Stomach (tissue), 9 donors: ENCODE data around the gene S100A5. TPM values are rescaled to one million over a fixed set of nuclear protein-coding genes. Genes with fewer than 3 reads are reported as not detected.

Source experiments
- DNase-seq, 2 donors: peaks; one replicate each; pipeline versions ENCODE4 v3.0.0 to v3.0.0-alpha.2; 2013 to 2019
- H3K27ac ChIP-seq, 5 donors: fragments of 200-600 bp in 4 of 5; sonication (generic) in 4 of 5; one replicate each; pipeline ENCODE4 v1.5.1; 2013 to 2019; ENCODE audit warnings: mild to moderate bottlenecking in 1 of 5, moderate library complexity in 1 of 5
- H3K27me3 ChIP-seq, 3 donors: fragments of 200-600 bp; sonication (generic); one replicate each; pipeline ENCODE4 v1.5.1; 2017 to 2019; ENCODE audit warnings: mixed run types in 1 of 3
- H3K36me3 ChIP-seq, 4 donors: fragments of 200-600 bp; sonication (generic); 1 replicate in 3 of 4; 2 replicates in 1 of 4; pipeline ENCODE4 v1.5.1; 2016 to 2019
- H3K4me1 ChIP-seq, 4 donors: fragments of 200-600 bp; sonication (generic); one replicate each; pipeline ENCODE4 v1.5.1; 2016 to 2019
- H3K4me3 ChIP-seq, 4 donors: fragments of 200-600 bp; sonication (generic) in 3 of 4; one replicate each; pipeline ENCODE4 v1.5.1; 2016 to 2019; ENCODE audit warnings: mild to moderate bottlenecking in 1 of 4
- H3K9me3 ChIP-seq, 4 donors: fragments of 200-600 bp; sonication (generic); one replicate each; pipeline ENCODE4 v1.5.1; 2016 to 2019
- CTCF ChIP-seq, 7 experiments: fragments of 450-650 bp in 4 of 7; fragments of 200-600 bp in 3 of 7; sonication (generic) in 3 of 7; IDR thresholded peaks; one replicate each; pipeline ENCODE4 v1.5.1; 2016 to 2019; ENCODE audit warnings: antibody characterized with exemption in 7 of 7, control low read depth in 2 of 7, mild to moderate bottlenecking in 1 of 7
- EP300 ChIP-seq: sonication (generic); formaldehyde crosslinking; IDR thresholded peaks from one replicate; pipeline ENCODE4 v1.6.1; 2017; ENCODE audit warnings: antibody characterized with exemption
- POLR2A ChIP-seq, 4 donors: fragments of 450-650 bp; IDR thresholded peaks; one replicate each; pipeline ENCODE4 v1.6.1; 2016; ENCODE audit warnings: antibody characterized with exemption in 4 of 4, control low read depth in 2 of 4, mild to moderate bottlenecking in 1 of 4, moderate library complexity in 1 of 4
- POLR2AphosphoS5 ChIP-seq, 3 donors: sonication (generic); formaldehyde crosslinking; IDR thresholded peaks; one replicate each; pipeline ENCODE4 v1.6.1; 2016; ENCODE audit warnings: antibody characterized with exemption in 3 of 3
- WGBS, 5 donors: extraction: QIAGEN DNeasy Blood & Tissue Kit in 3 of 5; methylation state at CpG; one replicate each; pipeline versions ENCODE4 v1.1.5 to v1.1.7; 2013 to 2018; 5-methylcytosine and 5-hydroxymethylcytosine counted together
- intact Hi-C: fragments of 100-400 bp; cut with DNase I; formaldehyde crosslinking; loops from one replicate; pipeline ENCODE4 v1.15.1; 2023; ENCODE audit warnings: low total_unique reads
- polyA plus RNA-seq, 3 donors: library from polyadenylated mRNA; stranded (reverse); fragments of 200-250 nt; gene quantifications; one replicate each; pipeline ENCODE4 v1.2.3, GENCODE V29; 2013
- total RNA-seq, 5 donors: library from RNA; depleted of rRNA; stranded (reverse); fragments of >200 nt; gene quantifications; one replicate each; pipeline versions ENCODE4 v1.1.0 to v1.2.3, GENCODE V29; 2014 to 2016
- donor health status: healthy with polysubstance abuse.
- donor health status: Bipolar disorder and iron deficiency.
- donor health status: healthy.

The S100A5 gene
- total and polyA plus RNA-seq, 8 donors = not detected

DNA sequence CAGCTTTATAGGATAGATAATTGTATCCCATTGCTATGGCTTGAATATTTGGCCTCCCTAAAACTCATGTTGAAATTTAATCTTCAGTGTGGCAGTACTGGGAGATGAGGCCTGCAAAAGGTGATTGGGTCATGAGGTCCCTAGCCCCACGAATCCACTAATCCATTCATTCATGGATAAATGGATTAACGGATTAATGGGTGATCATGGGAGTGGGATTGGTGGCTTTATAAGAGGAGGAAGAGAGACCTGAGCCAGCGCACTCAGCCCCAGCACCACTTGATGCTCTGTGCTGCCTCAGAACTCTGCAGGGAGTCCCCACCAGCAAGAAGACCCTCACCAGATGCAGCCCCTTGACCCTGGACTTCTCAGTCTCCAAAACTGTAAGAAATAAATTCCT, 37.0 kb downstream of the S100A5 start:
- peaks cover 4 to 20% (median 10%) of the 10 kb centered on the region in 4 donors for H3K4me1 ChIP-seq
- TF ChIP-seq POLR2AphosphoS5 (IDR thresholded peaks at IDR 0.05) (no peak), CTCF (IDR thresholded peaks at IDR 0.05) (no peak), EP300 (no peak), POLR2A (IDR thresholded peaks at IDR 0.05) (no peak)
- DNase-seq = no peak
- no peak overlapping the region for H3K27ac ChIP-seq
- peaks cover 0 to 4% (median 0%) of the 10 kb centered on the region in 3 donors for H3K27me3 ChIP-seq
- no peaks in the 10 kb centered on the region for H3K9me3 ChIP-seq
- 71 to 87% (median 83%) methylated on average over 3 of the region's 3 CpGs for WGBS, 5 donors
- H3K36me3 ChIP-seq = no peaks in the 10 kb centered on the region
- H3K4me3 ChIP-seq = no peak overlapping the region
- intact Hi-C loops = no loop called here

DNA sequence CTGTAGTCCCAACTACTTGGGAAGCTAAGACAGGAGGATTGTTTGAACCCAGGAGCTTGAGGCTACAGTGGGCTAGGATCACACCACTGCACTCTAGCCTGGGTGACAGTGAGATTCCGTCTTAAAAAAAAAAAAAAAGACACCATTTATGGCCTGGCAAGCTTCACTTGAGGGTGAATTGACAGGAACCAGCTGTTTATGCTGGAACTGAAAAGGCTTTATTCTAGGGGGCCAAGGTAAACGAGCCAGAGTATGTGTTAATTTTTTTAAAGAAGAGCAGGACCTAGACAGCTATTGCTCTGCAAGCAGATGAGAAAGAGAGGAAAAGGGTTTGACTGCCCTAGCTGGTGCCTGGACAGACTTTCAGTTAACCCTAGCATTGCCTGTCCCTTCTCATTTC, 42.0 kb downstream of the S100A5 start:
- 9 to 36% (median 23%) methylated on average over 2 of the region's 2 CpGs for WGBS, 5 donors
- no peaks in the 10 kb centered on the region for H3K9me3 ChIP-seq
- H3K27ac ChIP-seq = no peak overlapping the region
- no peak for DNase-seq
- peaks cover 0 to 4% (median 0%) of the 10 kb centered on the region in 4 donors for H3K4me1 ChIP-seq
- no peak overlapping the region for H3K4me3 ChIP-seq
- peaks cover 0 to 18% (median 0%) of the 10 kb centered on the region in 3 donors for H3K27me3 ChIP-seq
- H3K36me3 ChIP-seq = no peaks in the 10 kb centered on the region
- intact Hi-C loops = no loop called here
- no peak for TF ChIP-seq CTCF (IDR thresholded peaks at IDR 0.05)
- no peak for TF ChIP-seq POLR2AphosphoS5 (IDR thresholded peaks at IDR 0.05)

- DNase-seq = no peak
- WGBS, 5 donors = 56 to 72% (median 62%) methylated on average over 5 to 6 of the region's 6 CpGs
- Histone ChIP-seq H3K27ac (no peak overlapping the region), H3K9me3 (no peaks in the 10 kb centered on the region), H3K27me3 (peaks cover 0 to 18% (median 0%) of the 10 kb centered on the region in 3 donors), H3K4me3 (no peak overlapping the region), H3K36me3 (no peaks in the 10 kb centered on the region), H3K4me1 (peaks cover 0 to 12% (median 3%) of the 10 kb centered on the region in 4 donors)
- intact Hi-C loops = no loop called here
- TF ChIP-seq EP300 (no peak), CTCF (IDR thresholded peaks at IDR 0.05) (no peak), POLR2A (IDR thresholded peaks at IDR 0.05) (no peak), POLR2AphosphoS5 (IDR thresholded peaks at IDR 0.05) (no peak)
These were observed 45.2 kb downstream of the S100A5 start for GRCh38 chr1:153495536-153495935.

- peaks cover 0 to 12% (median 5%) of the 10 kb centered on the region in 4 donors for H3K4me1 ChIP-seq
- no peak overlapping the region for H3K27ac ChIP-seq
- 31 to 38% (median 36%) methylated on average over 6 of the region's 6 CpGs for WGBS, 5 donors
- TF ChIP-seq CTCF (IDR thresholded peaks at IDR 0.05) (peak in 5 of 7 experiments; percentile 84 to 94 (median 94)), EP300 (no peak)
- peak; percentile 76 to 87 for DNase-seq
- H3K36me3 ChIP-seq = no peaks in the 10 kb centered on the region
- H3K27me3 ChIP-seq = peaks cover 0 to 18% (median 0%) of the 10 kb centered on the region in 3 donors
- intact Hi-C loops = loop anchor here (5.0 kb wide), 1 partner anchor 143 kb away; no protein-coding TSS in a partner anchor
- no peak overlapping the region for H3K4me3 ChIP-seq
- no peaks in the 10 kb centered on the region for H3K9me3 ChIP-seq
These were observed 45.7 kb downstream of the S100A5 start for GRCh38 chr1:153494976-153495535.
